AG09319 (cell line): ENCODE results near the gene AFTPH.

Experiments
- DNase-seq: peaks from one replicate; pipeline ENCODE4 v3.0.0-alpha.2; 2010; ENCODE audit warnings: low read depth; ENCODE audit errors: extremely low read depth
- CTCF ChIP-seq: IDR thresholded peaks from 2 replicates; pipeline ENCODE4 v1.5.1; 2011; ENCODE audit warnings: low read depth, mild to moderate bottlenecking, inconsistent platforms, low read length, moderate library complexity

The AFTPH gene

GRCh38 chr2:64481665-64482064 lies 42.5 kb upstream of the AFTPH start:
- TF ChIP-seq CTCF: no peak

DNA sequence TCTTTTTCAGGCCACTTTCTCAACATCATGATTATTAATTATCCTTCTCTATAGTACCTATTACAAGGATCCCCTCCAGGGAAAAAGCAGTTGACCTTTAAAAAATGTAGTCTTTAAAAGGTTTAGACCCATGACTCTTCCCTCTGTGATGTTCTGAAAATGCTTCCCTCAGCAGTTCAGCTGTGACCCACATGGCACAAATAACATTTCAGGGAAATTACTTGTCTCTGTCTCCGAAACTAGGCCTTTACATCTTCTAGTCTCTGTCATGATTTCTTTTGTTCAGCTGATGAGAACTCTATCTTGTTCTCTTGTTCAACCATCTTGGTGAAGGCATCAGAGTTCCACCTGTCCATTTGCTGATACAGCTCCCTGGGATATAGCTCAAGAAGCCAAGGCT lies 41.9 kb upstream of the AFTPH start:
- no peak for TF ChIP-seq CTCF
- DNase-seq: no peak

More at GRCh38 chr2:64481665-64482064, 42.5 kb upstream of the AFTPH start:
- no peak for DNase-seq

GRCh38 chr2:64482765-64483504 lies 41.2 kb upstream of the AFTPH start:
- DNase-seq: no peak
- TF ChIP-seq CTCF: no peak

DNA sequence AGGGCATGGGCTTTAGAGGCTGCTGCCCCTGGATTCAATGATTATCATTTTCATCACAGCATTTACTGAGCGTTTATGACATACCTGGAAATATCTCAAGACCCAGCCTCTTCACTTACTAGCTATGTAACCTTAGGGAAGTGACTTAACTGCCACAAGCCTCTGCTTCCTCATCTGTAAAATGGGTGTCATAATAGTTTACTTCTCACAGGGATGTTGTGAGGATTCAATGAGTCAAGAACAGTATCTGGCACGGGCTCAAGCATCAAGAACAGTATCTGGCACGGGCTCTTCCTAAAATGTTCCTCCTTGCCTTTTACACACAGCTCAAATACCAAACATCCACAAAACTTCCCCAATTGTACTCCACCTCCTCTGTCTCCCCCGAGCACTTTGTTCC lies 38.8 kb upstream of the AFTPH start:
- TF ChIP-seq CTCF: no peak
- no peak for DNase-seq

GRCh38 chr2:64485961-64486360 lies 38.2 kb upstream of the AFTPH start:
- no peak for DNase-seq
- TF ChIP-seq CTCF: no peak

GRCh38 chr2:64487256-64488049 lies 36.7 kb upstream of the AFTPH start:
- TF ChIP-seq CTCF: no peak
- no peak for DNase-seq

GRCh38 chr2:64488050-64488974 lies 35.8 kb upstream of the AFTPH start:
- peak; percentile 14 for DNase-seq
- TF ChIP-seq CTCF: peak; percentile 93
